CD4-positive, alpha-beta T cell treated with Interleukin-17A for 4 hours (primary cell): ENCODE results near the gene USP31.
A peak's percentile ranks its signal among the peaks of the same experiment; 100 is the strongest.

Source experiments
- DNase-seq: peaks from one replicate; pipeline ENCODE4 v3.0.0-alpha.2; 2020; ENCODE audit warnings: mixed read lengths

The USP31 gene

DNA sequence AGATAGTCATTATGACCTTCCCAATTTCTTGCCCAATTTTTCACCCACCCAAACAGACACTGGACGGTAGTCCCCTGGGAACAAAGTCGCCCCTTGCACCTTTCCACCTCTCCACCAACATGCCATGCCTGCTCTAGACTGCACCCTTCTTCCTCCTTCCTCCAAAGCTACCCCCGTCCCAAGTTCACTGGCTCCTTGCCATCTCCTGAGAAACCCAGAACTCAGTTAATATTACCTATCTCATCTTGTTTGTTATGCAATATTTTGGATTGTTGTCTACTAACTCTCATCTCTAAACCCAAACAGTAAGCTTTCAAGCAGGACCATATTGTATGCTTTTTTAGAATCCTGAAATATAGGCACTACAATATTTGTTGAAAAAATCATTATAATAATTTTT is 63.3 kb downstream of the USP31 start:
- no peak for DNase-seq

DNA sequence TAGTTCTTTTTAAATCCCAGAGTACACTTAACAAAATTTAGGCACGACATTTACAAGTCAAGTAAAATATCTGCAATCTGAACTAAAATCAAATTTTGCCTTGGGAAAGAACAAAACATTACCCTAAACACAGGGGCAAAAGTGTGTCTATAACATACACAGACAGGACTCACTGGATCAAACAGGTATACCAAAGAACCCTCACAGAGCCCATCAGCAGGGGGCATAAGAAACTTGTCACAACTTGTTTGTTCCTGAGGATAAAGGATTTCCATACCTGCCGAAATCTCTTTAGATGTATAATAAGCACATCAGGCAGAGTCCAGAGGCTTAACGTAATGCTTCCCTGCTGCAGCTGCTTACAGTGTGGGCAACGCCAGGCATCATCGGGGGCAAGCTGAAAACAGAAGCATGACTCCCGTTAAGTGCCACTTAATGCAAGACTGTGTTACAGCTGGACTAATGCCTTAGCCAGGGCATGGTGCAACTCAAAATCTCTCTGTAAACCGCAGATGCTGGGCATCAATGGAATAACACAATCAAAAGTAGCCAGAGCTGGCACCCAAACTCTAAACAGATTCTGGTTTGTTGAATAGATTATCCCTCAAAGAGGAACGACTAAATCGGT is 67.0 kb downstream of the USP31 start:
- DNase-seq = no peak

DNA sequence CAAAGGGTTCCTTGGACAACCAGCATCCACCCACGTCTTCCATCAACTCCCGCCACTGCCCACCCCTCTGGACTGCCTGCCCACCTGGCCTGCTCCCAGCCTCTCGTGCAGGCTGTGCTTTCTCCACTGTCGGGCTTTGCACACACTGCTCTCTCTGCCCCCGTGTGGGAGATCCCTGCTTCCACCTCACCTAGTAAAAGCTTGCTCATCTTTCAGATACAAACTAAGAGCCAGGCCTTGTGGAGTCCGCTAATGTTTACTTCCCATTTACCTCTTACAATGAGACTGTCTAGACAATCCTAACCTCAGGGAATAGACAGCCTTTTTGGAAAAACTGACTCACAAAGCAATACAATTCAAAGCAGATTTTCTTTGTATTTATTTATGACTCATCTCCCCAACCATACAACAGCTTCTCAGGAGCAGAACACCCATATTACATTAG is 67.6 kb downstream of the USP31 start:
- DNase-seq = no peak

DNA sequence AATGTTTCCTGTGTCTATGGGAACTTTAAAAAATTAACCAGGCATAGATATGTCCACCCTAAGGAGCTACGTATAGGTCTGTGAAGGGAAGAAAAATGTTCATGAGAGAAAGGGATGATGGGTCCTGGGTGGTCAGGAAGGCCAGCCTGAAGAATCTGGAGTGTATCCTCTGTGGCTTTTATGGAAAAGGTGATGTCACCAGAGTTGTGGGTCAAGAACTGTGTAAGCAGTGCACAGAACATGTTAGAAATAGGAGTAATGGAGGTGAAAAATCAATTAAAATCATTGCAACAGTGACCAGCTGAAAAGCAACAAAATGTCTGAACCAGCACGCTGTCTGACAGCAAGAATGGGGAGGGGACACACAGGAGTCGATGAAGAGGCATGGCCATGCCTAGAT is 68.5 kb downstream of the USP31 start:
- DNase-seq = no peak

DNA sequence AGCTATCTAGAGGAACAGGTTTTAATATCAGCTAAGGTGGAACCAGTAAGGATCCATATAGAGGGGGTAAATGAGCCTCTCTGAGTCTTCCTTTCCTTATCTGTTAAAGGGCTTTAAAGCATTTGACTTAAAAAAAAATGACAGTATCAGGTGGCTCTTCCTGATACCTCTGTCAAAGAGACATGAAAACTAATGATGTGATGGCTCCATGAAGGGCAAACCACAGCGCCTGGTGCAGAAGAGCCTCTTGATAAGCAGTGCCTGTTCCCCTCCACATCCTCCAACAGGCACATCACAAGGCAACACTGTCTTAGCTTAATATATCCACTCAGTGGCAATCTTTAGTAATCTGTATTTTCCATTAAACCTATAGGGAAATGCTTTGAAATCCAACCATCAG is 68.9 kb downstream of the USP31 start:
- DNase-seq = no peak

DNA sequence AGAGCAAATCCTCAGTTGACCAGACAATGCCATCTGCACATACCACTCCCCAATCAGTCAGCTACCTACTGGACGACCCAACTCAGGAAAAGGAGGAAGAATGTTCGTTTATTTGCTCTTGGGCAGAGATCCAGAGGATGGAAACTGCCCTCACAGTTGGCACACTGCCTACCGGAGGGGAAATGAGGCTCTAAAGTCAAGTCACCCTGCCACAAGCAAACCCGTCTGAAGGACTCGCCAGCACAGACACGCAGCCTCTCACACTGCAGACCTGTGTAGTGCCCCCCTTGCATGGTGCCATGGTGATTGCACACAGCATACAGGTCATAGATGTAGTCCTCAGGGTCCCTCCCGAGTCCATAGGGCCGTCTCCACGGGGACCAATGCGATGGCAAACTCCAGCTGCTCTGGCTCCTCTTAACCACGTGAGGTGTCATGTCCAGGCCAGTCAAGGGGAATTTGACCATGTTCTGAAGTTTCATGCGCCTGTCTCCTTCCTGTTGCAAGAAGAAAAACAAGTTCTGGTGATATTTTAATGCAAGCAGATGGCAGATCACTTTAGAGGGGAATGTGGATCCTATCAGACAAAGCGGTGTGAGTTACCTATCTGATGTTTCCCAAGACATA is 69.5 kb downstream of the USP31 start:
- no peak for DNase-seq

DNA sequence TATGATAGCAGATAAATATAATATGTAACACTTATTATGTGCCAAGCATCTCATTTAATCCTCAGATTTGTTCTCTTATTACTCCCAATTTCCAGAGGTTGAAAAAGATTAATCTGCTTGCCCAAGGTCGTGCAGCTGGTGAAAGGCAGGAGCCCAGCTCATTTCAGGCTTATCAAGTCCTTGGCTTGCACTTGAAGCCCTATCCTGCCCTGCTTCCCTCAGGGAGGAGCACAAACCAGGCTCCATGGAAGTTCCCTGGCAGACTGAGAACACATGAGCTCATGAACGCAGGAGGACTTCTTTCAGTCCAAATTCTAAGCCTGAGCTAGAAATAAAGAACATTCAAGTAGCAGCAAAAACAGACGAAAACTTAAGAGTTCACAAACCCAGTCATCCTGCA is 74.8 kb downstream of the USP31 start:
- DNase-seq = no peak

DNA sequence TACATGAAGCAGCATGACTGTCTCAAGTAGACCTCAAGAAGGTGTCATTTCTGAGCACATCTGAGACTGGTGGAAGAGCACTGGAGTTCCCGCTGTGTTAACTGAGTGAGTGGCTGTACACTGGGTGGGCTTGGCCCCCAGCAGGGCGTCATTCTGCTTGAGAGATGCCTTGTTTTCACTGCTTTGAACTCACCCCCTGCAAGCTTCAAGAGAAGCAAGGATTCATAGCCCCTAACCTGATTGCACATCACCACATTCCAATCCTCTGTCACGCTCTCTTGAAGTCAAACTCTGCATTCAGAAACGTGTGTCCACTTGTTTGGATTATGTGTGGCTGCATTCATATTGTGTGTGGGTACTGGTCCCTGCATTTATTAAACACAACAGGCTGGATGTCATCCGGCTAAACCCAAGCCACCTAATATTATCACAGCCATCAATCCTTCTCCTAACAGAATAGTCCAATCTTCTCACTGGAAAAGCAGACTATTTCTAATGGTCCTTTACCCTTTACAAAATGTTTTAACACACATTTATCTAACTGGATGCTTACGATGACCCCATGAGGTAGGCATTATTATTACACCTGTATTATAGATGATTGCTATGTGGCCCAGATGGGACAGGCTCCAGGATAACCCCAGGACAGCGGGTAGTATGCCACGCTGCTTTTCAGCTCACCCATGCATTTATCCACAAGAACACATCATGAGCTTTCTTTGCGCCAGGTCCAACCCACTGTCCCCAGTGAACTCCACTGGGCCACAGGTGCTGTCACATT is 76.3 kb downstream of the USP31 start:
- no peak for DNase-seq

DNA sequence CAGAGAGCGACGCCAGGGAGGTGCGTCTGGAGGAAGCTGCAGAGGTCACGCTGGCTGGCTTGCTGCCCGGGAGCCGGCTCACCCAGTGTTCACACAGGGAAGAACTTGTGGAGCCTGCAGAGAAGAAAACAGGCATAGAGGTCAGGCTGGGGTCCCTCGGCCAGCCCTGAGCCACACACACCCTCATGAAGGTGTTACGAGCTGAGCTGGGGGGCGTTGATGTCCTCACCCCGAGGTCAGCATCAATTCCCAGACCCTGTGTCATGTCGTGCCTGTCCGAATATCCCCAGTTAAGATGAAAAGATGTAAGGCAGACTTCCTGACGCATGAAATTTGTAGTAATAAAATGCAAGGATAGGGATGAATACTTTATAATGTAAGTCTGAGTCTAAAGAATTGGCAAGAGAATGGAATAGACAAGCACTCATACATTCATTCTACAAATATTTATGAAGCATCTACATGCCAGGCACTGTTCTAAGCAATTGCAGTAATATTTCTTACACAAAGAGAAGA is 77.1 kb downstream of the USP31 start:
- no peak for DNase-seq

DNA sequence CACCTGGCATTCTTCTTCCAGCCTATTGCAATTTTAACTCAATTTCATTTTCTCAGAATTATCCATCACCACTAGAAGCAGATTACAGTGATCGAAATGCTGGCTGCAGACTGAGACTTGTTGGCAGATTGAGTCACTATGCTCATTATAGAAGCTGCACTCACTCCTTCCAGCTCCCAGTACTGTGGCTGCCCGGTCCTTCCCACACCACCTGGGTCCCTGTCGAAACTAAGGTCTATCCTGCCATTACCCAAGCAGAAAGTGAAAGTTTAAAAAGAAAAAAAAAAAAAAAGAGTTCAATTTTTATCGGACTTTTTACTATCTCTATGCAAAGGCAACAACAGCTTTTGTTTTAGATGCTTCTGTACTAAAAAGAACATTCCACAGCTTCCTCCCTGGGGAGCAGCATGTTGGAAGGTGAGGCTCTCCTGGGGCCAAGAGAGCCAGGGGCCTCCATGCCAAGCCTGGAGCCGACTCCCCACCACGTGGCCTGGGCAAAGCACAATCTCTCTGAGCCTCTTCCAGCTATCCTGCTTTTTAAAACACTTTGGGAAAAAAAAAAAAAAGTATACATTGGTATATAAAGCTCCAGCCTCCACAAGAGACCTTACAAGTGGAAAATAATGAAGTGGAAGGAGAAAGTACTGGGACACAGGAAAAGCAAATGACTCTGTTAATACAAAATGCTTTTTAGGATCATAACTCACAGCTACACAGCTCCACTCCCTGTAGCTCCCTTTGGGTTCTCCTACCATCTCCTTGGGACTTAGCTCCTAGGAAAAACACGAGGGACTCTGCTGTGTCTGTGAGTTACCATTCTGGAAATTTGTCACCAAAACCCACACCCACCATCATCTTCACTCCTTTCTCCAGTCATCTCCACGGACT is 77.8 kb downstream of the USP31 start:
- no peak for DNase-seq

DNA sequence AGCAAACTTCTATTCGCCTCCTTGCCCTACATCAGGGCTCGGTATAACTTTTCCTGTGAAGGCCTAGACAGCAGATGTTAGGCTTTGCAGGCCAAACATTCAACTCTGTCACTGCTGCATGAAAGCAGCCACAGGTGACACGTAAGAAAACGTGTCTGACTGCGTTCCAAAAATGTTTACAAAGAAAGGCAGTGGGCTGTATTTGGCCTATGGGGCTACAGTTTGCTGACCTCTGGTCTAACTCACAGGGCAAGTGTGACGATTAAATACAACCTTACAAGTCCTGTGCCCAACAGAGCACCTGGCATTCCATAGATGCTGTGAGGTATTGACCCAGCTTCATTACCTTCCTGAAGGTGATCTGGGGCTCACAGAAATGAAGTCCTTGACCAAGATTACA is 79.4 kb downstream of the USP31 start:
- no peak for DNase-seq

DNA sequence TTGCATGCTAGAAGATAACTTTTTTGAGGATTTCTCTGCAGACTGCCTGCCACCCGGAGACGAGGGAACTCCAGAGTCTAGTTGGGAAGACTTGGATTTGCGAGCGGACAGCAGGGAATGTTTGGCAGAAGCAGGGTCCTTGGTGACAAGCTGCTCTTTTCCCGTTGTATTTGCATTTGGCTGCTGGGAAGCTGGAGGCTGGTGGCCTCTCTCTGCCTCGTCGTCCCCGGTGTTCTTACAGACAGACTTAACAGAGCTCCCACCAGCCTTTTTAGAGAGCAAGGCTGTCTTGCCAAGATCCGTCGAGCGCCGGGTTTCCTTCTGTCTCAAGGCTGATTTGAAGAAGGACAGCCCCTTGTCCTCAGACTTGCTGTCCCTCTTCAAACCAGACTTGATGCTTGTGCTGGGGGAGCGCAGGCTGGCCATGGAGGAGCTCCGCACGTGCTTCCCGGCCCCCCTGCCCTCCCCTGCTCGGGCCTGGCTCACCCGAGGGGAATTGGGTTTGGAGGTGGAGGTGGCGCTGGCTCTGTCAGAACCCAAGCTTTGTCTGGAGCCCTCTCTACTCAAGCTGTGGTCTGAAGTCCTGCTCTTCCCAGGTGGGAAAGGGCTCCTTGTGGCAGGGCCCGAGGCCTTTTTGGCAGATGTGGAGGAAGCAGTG is 81.0 kb downstream of the USP31 start:
- DNase-seq = no peak

DNA sequence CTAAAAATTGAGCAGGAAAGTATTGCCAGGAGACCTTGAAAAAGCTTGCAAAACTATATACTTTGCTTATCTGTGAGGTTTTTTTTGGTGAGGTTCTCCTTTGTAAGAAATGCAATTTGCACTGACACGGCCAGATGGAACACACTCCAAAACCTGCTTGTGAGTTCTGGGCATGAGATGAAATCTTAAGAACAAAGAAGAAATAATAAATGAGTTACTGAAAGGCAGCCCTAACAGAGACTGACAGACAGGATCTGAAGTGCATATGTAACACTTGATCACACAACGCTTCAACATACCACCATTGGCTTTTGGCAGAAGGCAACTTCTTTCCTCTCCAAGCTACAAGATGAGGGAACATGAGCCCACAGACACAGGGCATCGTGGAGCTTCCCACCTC is 82.6 kb downstream of the USP31 start:
- no peak for DNase-seq

DNA sequence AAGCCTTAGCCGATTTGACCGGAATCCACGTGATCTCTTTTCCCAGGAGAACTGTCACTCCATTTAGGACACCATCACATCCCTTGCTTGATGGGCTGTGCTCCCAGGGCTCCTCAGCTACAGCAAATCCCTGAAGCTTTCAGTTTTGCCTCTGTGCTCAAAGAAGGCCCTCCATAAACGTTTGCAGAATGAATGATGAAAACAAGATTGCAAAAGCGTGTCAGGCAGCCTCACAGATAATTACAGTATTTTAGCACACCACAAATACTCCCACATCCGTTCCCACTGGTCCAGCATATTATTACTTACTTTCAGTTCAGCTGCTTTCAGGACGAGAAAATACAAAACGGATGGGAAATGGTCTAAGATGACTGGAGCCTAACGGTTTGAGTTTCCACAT is 84.6 kb downstream of the USP31 start:
- no peak for DNase-seq

DNA sequence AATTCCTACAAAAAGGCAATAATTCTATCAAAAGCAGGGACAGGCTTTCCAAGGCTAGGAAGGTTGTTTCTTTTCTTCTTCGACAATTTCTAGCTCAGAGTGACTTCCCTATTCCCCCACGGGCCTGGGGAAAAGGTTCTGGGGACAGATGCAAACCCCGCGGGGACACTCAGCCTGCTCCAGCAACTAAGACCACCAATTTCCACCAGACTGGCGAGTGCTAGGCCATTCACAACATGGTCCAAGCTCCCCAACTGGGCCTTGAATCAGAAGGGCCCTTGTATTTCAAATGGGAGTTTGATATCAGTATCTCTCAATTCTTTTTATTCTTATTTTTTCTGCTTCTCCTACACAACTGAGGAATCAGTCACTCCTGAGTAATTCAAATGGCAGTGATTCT is 86.7 kb downstream of the USP31 start:
- DNase-seq = no peak

DNA sequence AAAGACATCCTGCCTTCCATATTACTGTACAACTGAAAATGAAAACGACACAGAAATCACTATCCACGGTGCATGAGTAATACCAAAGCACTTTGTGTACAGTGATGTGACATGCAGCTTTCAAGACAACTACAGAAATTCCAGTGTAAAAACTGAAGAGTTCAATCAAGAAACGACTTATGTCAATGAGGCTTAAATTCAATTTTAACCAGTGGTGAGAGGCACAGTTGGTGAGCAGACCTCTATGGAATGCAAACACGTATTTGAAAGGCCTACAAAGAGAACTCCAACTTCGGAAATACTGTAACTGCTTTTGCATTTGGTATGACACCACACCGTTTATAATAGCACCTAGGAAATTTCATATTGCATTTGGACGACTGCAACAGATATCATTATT is 87.6 kb downstream of the USP31 start:
- no peak for DNase-seq

DNA sequence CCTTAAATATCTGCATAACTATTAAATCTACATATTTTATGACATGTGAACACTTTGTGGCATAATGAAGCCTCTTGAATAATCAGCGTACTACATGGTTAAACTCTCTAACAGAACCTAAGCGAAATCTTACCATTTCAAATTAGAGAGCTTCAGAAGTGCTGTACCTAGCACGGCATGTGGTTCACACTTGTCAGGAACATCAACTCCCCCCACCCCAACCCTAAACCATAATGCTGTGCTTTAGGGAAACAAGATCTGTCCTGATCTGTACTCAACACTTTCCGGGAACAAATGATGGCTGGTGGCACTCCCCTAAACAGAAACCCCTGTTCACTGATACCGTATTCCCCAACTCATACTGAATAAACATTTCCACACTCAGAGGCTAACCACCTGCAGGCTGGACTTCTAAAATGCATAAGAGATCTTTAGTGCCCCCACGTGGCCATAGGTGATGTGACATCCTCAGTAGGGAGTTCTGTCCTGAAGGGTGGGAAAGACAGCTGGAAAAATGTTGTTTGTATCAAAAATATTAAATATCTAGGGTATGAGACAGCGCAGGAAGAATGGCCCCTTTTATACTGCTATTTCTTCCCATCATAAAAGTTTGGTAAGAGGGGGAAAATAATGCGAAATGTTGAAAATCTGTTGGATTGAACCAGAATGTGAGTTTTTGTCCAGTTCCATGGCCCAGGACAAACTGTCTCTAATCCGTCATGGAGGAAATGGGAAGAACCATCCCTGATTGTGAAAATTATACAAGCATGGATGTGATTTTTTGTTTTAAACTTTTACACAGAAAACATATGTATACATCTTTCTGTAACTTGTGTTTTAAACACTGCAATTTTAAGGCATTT is 88.6 kb downstream of the USP31 start:
- peak; percentile 53 for DNase-seq

DNA sequence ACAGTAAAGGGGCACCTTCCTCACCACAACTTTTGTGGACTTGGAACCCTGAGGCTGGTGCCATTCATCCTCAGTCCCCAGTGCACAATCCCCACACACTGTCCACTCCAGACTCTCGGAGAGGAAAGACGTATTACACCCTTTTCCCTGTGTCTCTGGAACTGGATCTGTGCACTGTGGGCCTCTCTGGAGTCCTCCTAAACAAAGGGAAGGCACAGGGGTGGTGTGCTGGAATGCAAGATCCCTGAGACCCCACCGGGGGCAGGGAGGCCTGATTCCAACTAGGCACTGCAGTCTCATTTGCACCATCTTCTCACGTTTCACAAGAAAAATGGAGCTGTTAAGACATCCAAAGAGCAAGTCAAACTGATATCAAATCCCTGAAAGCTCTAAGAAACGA is 89.8 kb downstream of the USP31 start:
- DNase-seq = no peak

DNA sequence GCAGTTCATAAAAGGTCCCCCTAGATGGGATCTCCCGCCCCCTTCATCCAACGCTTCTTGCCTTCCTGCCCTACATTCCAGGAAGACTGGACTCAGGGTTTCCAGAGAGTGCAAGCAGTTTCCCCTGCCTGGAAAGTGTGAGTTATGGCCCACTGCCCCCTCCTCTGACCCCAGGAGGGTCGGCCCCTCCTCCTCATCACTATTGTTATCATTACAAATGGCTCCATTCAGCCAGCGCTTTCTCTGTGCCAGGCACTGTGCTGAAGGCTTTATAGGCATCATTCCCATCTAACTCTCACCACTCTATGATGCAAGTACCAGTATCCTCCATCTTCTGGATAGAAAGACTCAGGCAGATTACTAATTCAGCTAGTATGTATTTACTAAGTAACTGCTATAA is 90.7 kb downstream of the USP31 start:
- DNase-seq = no peak

DNA sequence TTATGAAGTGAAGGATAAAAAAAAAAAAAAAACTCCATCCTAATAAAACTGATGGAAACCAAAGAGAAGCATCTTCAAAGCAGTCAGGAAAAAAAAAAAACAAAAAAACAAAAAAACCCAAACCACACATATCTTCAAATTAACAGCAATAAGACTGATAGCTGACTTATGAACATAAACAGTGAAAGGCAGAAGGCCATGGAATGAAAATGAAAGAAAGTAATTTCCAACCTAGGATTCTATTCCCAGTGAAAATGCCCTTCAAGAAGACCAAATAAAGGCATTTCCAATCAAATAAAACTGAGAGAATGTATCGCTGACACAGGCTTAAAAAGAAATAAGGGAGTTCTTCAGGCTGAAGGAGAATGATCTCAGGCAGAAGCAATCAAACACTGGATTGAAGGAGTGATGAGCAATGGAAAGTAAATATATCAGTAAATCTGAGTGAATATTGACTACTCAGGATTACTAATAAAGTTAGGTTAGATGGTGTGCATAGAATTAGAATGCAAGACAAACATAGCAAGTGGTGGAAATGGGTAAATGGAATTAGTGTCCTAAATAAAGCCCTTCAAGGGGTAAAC is 92.1 kb downstream of the USP31 start:
- DNase-seq = no peak

DNA sequence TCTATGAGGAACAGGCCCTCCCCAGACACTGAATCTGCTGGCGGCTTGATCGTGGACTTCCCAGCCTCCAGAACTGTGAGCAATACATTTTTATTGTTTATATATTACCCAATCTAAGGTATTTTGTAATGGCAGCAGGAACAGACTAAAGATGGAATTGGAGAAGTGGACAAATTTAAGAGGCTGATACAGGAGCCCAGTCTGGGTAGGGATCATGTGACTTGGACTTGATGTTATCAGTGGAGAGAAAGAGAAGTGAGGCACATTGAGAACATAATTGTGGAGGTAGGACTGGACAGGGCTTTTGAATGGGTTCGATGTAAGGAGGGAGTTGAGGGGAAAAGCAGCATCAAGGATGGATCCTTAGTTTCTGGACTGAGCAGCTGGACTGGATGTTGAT is 93.8 kb downstream of the USP31 start:
- DNase-seq = no peak
